OCI-LY1 (cell line): ENCODE measurements around the gene MAP2.

Source experiments
- CTCF ChIP-seq: fragments of 200-600 bp; sonication (generic), shearing (Covaris generic); IDR thresholded peaks from 2 replicates; pipeline ENCODE4 v1.5.1; 2017; ENCODE audit warnings: mild to moderate bottlenecking, antibody characterized with exemption, low read length, moderate library complexity, mixed read lengths
- EZH2 ChIP-seq: fragments of 200-600 bp; sonication (generic), shearing (Covaris generic); IDR thresholded peaks from 2 replicates; pipeline ENCODE4 v1.8.0; 2017; ENCODE audit warnings: borderline replicate concordance, mixed run types, mild to moderate bottlenecking, antibody characterized with exemption, low read length, moderate library complexity, mixed read lengths

GRCh38 chr2:209685963-209686362 lies 262.1 kb downstream of the MAP2 start:
- no peak for TF ChIP-seq CTCF
- TF ChIP-seq EZH2, result no peak
